ENCODE results near the gene UBE2O.

- no peak for TF ChIP-seq ZNF792 (tag by site-specific recombination; IDR thresholded peaks at IDR 0.05)
- TF ChIP-seq, protein P1, sequence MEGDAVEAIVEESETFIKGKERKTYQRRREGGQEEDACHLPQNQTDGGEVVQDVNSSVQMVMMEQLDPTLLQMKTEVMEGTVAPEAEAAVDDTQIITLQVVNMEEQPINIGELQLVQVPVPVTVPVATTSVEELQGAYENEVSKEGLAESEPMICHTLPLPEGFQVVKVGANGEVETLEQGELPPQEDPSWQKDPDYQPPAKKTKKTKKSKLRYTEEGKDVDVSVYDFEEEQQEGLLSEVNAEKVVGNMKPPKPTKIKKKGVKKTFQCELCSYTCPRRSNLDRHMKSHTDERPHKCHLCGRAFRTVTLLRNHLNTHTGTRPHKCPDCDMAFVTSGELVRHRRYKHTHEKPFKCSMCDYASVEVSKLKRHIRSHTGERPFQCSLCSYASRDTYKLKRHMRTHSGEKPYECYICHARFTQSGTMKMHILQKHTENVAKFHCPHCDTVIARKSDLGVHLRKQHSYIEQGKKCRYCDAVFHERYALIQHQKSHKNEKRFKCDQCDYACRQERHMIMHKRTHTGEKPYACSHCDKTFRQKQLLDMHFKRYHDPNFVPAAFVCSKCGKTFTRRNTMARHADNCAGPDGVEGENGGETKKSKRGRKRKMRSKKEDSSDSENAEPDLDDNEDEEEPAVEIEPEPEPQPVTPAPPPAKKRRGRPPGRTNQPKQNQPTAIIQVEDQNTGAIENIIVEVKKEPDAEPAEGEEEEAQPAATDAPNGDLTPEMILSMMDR (tag by site-specific recombination; IDR thresholded peaks at IDR 0.05), result no peak
- TF ChIP-seq REPIN1 (tag by site-specific recombination; IDR thresholded peaks at IDR 0.05; ENCODE audit: low read depth), result no peak
- no peak for TF ChIP-seq ZSCAN16 (tag by site-specific recombination; IDR thresholded peaks at IDR 0.05)
- no peak for TF ChIP-seq ATF2 (tag by site-specific recombination; IDR thresholded peaks at IDR 0.05; ENCODE audit: low read depth)
- TF ChIP-seq ZNF112 (tag by site-specific recombination; IDR thresholded peaks at IDR 0.05), result no peak
These were observed 70.0 kb downstream of the UBE2O start for GRCh38 chr17:76382803-76383545.
